CD4-positive, alpha-beta memory T cell (primary cell): ENCODE data around the gene EXOC6B. TPM values are rescaled to one million over a fixed set of nuclear protein-coding genes. Genes with fewer than 3 reads are reported as not detected.

Experiments
- CTCF ChIA-PET: fragments of 350-600 bp; sonication (Branson Sonifier 250); formaldehyde crosslinking; loops from one replicate; lab custom pipeline; 2021; ENCODE audit warnings: inconsistent platforms; ENCODE audit not compliant: partially characterized antibody; lab: Charles Lee
- POLR2A ChIA-PET: fragments of 350-600 bp; sonication (Branson Sonifier 250); formaldehyde crosslinking; loops from one replicate; lab custom pipeline; 2021; ENCODE audit not compliant: partially characterized antibody; lab: Charles Lee
- DNase-seq, 5 donors: peaks; one replicate each; pipeline versions ENCODE4 v3.0.0 to v3.0.0-alpha.2; 2020 to 2022; ENCODE audit warnings: mixed read lengths in 1 of 5
- H3K27ac ChIP-seq: one replicate; pipeline ENCODE4 v1.7.0; 2013; ENCODE audit warnings: low read depth, low read length
- H3K27me3 ChIP-seq: 2 replicates; pipeline ENCODE4 v1.7.0; 2013; ENCODE audit warnings: mild to moderate bottlenecking, low read length, moderate library complexity; ENCODE audit not compliant: insufficient read depth
- H3K36me3 ChIP-seq: 2 replicates; pipeline ENCODE4 v1.7.0; 2013; ENCODE audit warnings: mild to moderate bottlenecking, low read length, moderate library complexity; ENCODE audit not compliant: insufficient read depth
- H3K4me1 ChIP-seq: 2 replicates; pipeline ENCODE4 v1.7.0; 2013; ENCODE audit warnings: mild to moderate bottlenecking, low read length, moderate library complexity; ENCODE audit not compliant: insufficient read depth
- H3K4me3 ChIP-seq, 2 donors: one replicate each; pipeline ENCODE4 v1.7.0; 2013; ENCODE audit warnings: low read length in 2 of 2, mild to moderate bottlenecking in 1 of 2
- H3K9me3 ChIP-seq, 2 donors: one replicate each; pipeline ENCODE4 v1.7.0; 2013; ENCODE audit warnings: low read length in 2 of 2, control low read depth in 1 of 2; ENCODE audit not compliant: control insufficient read depth in 1 of 2
- H3K27ac Mint-ChIP-seq, 7 donors: one replicate each; pipeline ENCODE4 v1.8.0; 2020 to 2021; ENCODE audit warnings: mixed read lengths in 7 of 7, mild to moderate bottlenecking in 6 of 7, inconsistent platforms in 3 of 7, moderate library complexity in 3 of 7
- H3K27me3 Mint-ChIP-seq, 2 donors: one replicate each; pipeline ENCODE4 v1.8.0; 2020 to 2021; ENCODE audit warnings: mixed read lengths in 2 of 2
- H3K36me3 Mint-ChIP-seq, 2 donors: one replicate each; pipeline ENCODE4 v1.8.0; 2020 to 2021; ENCODE audit warnings: mixed read lengths in 2 of 2, inconsistent platforms in 1 of 2, mild to moderate bottlenecking in 1 of 2
- H3K4me1 Mint-ChIP-seq, 4 donors: one replicate each; pipeline ENCODE4 v1.8.0; 2020 to 2021; ENCODE audit warnings: mixed read lengths in 4 of 4, mild to moderate bottlenecking in 1 of 4
- H3K4me3 Mint-ChIP-seq, 8 donors: one replicate each; pipeline ENCODE4 v1.8.0; 2020 to 2021; ENCODE audit warnings: mixed read lengths in 8 of 8, mild to moderate bottlenecking in 7 of 8, moderate library complexity in 6 of 8, inconsistent platforms in 3 of 8
- H3K9me3 Mint-ChIP-seq, 8 donors: one replicate each; pipeline ENCODE4 v1.8.0; 2020 to 2021; ENCODE audit warnings: mixed read lengths in 8 of 8, mild to moderate bottlenecking in 5 of 8, inconsistent platforms in 3 of 8, moderate library complexity in 1 of 8
- intact Hi-C: fragments of 100-400 bp; cut with micrococcal nuclease; formaldehyde crosslinking; loops from one replicate; pipeline ENCODE4 v1.15.1; 2023
- polyA plus RNA-seq, 2 donors: library from polyadenylated mRNA; unstranded; fragments of 300-500 nt; fragmentation: Illumina TruSeq; gene quantifications; one replicate each; pipeline ENCODE4 v1.2.3, GENCODE V29; 2021
- total RNA-seq, 2 experiments: library from RNA; stranded (reverse); gene quantifications; one replicate each; pipeline ENCODE4 v1.2.3, GENCODE V29; 2021

Gene EXOC6B
- total and polyA plus RNA-seq, 4 experiments from 2014 or later = 1.3 to 19.8 (median 10.7) TPM

DNA sequence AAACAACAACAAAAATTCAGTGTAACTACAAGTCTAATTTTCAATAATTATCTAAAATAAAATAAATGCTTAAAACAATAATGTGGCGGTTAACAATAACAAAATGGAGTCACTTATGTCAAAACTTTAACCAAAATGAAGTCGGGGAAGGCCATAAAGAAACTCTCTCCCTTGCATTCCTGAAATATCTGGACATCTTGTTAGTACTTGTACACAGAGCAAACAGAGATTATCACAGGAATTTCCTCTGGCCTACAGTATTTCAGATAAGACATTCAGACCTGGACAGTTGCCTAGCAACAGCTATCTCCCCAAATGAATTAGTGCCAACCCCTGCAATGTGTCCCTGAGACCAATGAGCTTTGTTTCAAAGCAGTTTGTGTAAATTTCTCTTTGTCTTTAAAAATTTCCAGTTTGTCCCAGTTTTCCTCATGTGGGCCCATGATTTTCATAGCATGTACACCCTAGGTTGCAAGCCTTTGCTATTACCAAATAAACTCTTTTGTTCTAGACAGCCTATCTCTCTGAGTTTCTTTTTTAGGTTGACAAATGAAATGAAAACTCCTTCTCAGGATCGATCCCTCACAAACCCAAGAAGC is 68.6 kb downstream of the EXOC6B start:
- Histone ChIP-seq H3K4me3 (no peak overlapping the region), H3K4me1 (no peaks in the 10 kb centered on the region), H3K27ac (no peak overlapping the region), H3K9me3 (no peaks in the 10 kb centered on the region), H3K36me3 (no peaks in the 10 kb centered on the region), H3K27me3 (no peaks in the 10 kb centered on the region)
- ChIA-PET CTCF (interaction anchor here (1.4 kb wide), 1 partner anchor 11 kb away, joined by 5 read pairs; no protein-coding TSS in a partner anchor), POLR2A (no interaction called here)
- Mint-ChIP-seq H3K4me1 (no peaks in the 10 kb centered on the region), H3K4me3 (no peak overlapping the region), H3K27ac (no peak overlapping the region), H3K36me3 (peaks cover 6 to 27% of the 10 kb centered on the region in 2 donors), H3K9me3 (peaks cover 0 to 18% (median 9%) of the 10 kb centered on the region in 8 donors), H3K27me3 (no peaks in the 10 kb centered on the region)
- intact Hi-C loops = no loop called here
- DNase-seq = no peak

DNA sequence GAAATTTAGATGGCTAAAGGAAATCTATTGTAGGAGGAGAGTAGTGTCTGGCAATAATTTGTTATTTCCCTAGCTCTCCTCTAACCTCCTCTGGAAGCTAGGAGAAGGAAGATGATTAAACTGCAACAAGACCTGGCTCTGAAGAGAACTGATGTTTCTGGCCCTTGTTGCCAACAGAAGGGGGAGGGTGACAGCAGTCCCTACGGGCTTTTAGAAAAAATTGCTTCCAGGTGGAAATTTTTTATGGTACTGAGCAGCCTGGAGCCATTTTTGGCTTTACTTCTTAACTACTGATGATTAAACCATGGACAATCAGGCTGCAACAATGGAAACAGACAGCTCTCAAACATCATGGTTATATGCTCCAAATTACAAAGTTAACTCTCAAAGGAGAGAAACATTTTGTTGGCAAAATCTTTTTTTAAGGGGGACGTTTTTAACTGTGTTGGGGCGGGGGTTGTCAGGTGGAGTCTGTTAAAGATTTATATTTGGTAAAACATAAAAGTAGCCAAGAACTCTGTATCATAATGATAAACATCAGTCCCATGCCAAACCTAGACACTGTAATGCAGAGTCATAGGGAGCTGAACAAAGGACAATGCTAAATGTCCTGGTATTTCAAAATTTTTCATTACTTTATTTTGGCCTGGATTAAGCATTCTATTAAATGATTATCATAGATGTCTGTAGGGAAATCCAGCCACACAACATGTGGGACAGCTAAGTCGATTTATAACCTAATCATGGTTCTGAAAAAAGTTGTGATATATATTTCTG is 70.0 kb downstream of the EXOC6B start:
- ChIA-PET CTCF (interaction anchor here (1.2 kb wide), 1 partner anchor 10 kb away, joined by 3 read pairs; no protein-coding TSS in a partner anchor), POLR2A (no interaction called here)
- Mint-ChIP-seq H3K27ac (no peak overlapping the region), H3K4me3 (peak overlapping the region in 1 of 8 donors; percentile 18), H3K4me1 (no peaks in the 10 kb centered on the region), H3K27me3 (no peaks in the 10 kb centered on the region), H3K9me3 (peaks cover 0 to 5% (median 0%) of the 10 kb centered on the region in 8 donors), H3K36me3 (peaks cover 4 to 15% of the 10 kb centered on the region in 2 donors)
- intact Hi-C loops = no loop called here
- H3K4me1 ChIP-seq = no peaks in the 10 kb centered on the region
- H3K9me3 ChIP-seq = no peaks in the 10 kb centered on the region
- no peak for DNase-seq
- H3K36me3 ChIP-seq = no peaks in the 10 kb centered on the region
- H3K27me3 ChIP-seq = no peaks in the 10 kb centered on the region
- no peak overlapping the region for H3K4me3 ChIP-seq
- H3K27ac ChIP-seq = no peak overlapping the region

- no peaks in the 10 kb centered on the region for H3K9me3 ChIP-seq
- DNase-seq = no peak
- H3K4me1 Mint-ChIP-seq = no peaks in the 10 kb centered on the region
- H3K4me1 ChIP-seq = no peaks in the 10 kb centered on the region
- no peaks in the 10 kb centered on the region for H3K27me3 Mint-ChIP-seq
- no peak overlapping the region for H3K4me3 Mint-ChIP-seq
- H3K27ac ChIP-seq = no peak overlapping the region
- no peaks in the 10 kb centered on the region for H3K27me3 ChIP-seq
- ChIA-PET CTCF (interaction anchor here (0.9 to 1.8 kb wide), 3 partner anchors 9 to 15 kb away, joined by 3 to 5 read pairs (median 3); no protein-coding TSS in a partner anchor), POLR2A (no interaction called here)
- H3K36me3 Mint-ChIP-seq = peaks cover 2 to 5% of the 10 kb centered on the region in 2 donors
- intact Hi-C loops = no loop called here
- H3K27ac Mint-ChIP-seq = no peak overlapping the region
- no peaks in the 10 kb centered on the region for H3K36me3 ChIP-seq
- no peaks in the 10 kb centered on the region for H3K9me3 Mint-ChIP-seq
- no peak overlapping the region for H3K4me3 ChIP-seq
These were observed 71.1 kb downstream of the EXOC6B start for GRCh38 chr2:72754628-72755320.

- intact Hi-C loops = no loop called here
- Mint-ChIP-seq H3K4me3 (no peak overlapping the region), H3K36me3 (no peaks in the 10 kb centered on the region), H3K27me3 (no peaks in the 10 kb centered on the region), H3K9me3 (no peaks in the 10 kb centered on the region), H3K27ac (no peak overlapping the region), H3K4me1 (no peaks in the 10 kb centered on the region)
- H3K4me1 ChIP-seq = no peaks in the 10 kb centered on the region
- no peak for DNase-seq
- H3K4me3 ChIP-seq = no peak overlapping the region
- H3K27me3 ChIP-seq = no peaks in the 10 kb centered on the region
- H3K36me3 ChIP-seq = no peaks in the 10 kb centered on the region
- POLR2A ChIA-PET = no interaction called here
- CTCF ChIA-PET = interaction anchor here (0.5 kb wide), 1 partner anchor 109 kb away, joined by 3 read pairs; no protein-coding TSS in a partner anchor
- no peak overlapping the region for H3K27ac ChIP-seq
- H3K9me3 ChIP-seq = no peaks in the 10 kb centered on the region
These were observed 74.7 kb downstream of the EXOC6B start for GRCh38 chr2:72750977-72751639.

- Mint-ChIP-seq H3K9me3 (no peaks in the 10 kb centered on the region), H3K36me3 (no peaks in the 10 kb centered on the region), H3K27me3 (no peaks in the 10 kb centered on the region), H3K4me3 (no peak overlapping the region), H3K27ac (peak overlapping the region in 2 of 7 donors; percentile 43 to 66), H3K4me1 (peaks cover 0 to 1% (median 0%) of the 10 kb centered on the region in 4 donors)
- Histone ChIP-seq H3K4me3 (no peak overlapping the region), H3K36me3 (no peaks in the 10 kb centered on the region), H3K9me3 (no peaks in the 10 kb centered on the region), H3K4me1 (no peaks in the 10 kb centered on the region), H3K27ac (no peak overlapping the region), H3K27me3 (no peaks in the 10 kb centered on the region)
- POLR2A ChIA-PET = no interaction called here
- intact Hi-C loops = no loop called here
- DNase-seq = no peak
- CTCF ChIA-PET = no interaction called here
These were observed 75.4 kb downstream of the EXOC6B start for GRCh38 chr2:72750466-72750865.

DNA sequence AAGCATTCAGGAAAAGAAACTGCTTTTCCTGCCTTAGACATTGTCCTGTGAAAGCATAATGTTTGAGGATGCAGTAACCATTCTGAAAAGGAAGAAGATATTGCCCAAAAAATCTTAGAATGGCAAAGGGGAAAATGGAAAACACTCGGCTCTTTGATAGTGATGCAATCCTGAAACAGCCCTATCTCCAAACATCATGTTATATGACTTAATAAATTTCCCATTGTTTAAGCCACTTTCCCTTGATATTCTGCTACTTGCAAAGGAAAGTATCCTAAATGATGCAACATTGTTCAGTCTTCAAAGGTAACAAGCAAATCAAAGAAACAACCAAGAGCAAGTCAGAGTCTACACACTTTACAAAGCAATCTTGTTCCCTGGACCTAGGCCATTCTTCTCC is 78.5 kb downstream of the EXOC6B start:
- Mint-ChIP-seq H3K27ac (no peak overlapping the region), H3K27me3 (no peaks in the 10 kb centered on the region), H3K4me1 (peaks cover 0 to 1% (median 0%) of the 10 kb centered on the region in 4 donors), H3K36me3 (no peaks in the 10 kb centered on the region), H3K9me3 (no peaks in the 10 kb centered on the region), H3K4me3 (no peak overlapping the region)
- no peak overlapping the region for H3K4me3 ChIP-seq
- ChIA-PET CTCF (interaction anchor here (2.0 to 3.4 kb wide), 2 partner anchors 18 to 824 kb away, joined by 5 to 23 read pairs; no protein-coding TSS in a partner anchor), POLR2A (no interaction called here)
- DNase-seq = no peak
- H3K27me3 ChIP-seq = no peaks in the 10 kb centered on the region
- intact Hi-C loops = loop anchor here (5.0 kb wide), 1 partner anchor 595 kb away; no protein-coding TSS in a partner anchor
- no peaks in the 10 kb centered on the region for H3K9me3 ChIP-seq
- H3K4me1 ChIP-seq = no peaks in the 10 kb centered on the region
- no peaks in the 10 kb centered on the region for H3K36me3 ChIP-seq
- no peak overlapping the region for H3K27ac ChIP-seq
